IPS-18c (cell line): ENCODE results near the gene ABHD13.

ENCODE experiments used
- H3K4me3 ChIP-seq: 2 replicates; pipeline ENCODE4 v1.7.0; 2013; ENCODE audit warnings: low read depth, mild to moderate bottlenecking, low read length, moderate library complexity; ENCODE audit not compliant: insufficient read depth
- H3K9me3 ChIP-seq: one replicate; pipeline ENCODE4 v1.6.1; 2013; ENCODE audit warnings: mild to moderate bottlenecking, low read length, moderate library complexity; ENCODE audit not compliant: control insufficient read depth, insufficient read depth

The ABHD13 gene

DNA sequence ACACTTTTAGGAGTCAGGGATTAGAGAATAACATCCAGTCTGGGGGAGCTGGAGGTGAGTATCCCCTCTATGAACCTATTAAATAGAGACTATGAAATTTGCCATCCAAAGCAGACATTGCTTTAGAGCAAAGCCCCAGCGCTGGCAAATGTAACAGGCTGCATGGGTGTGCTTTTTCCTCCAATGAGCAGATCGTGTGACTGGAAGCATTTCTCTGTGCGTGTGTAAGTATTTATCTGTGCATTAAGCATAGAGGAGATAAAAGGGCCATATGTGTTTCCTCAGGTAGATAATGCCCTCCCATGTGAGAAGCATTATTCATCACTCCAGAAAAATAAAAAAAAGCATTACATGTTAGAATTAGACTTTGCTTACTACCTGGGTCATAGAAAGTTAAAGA, 52.2 kb downstream of the ABHD13 start:
- no peak overlapping the region for H3K4me3 ChIP-seq
- H3K9me3 ChIP-seq: no peaks in the 10 kb centered on the region

DNA sequence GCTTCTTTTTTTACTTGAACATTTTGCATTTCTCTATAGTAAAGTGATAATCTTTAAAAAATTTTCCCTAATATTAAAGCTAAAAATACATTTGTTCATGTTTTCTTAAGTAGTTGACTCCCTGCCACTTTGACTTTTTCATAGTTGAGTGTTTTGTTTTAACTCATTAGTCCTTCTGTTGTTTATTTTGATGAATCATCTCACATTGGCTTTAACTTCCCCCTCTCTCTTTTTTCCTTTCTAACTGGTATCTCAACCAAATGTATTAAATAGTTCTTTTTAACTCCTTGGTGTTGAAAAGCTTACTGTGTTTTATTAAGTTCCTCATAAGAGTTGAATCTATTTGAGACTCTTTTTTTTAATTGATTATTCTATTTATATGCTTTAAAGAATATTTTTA, 54.1 kb downstream of the ABHD13 start:
- Histone ChIP-seq H3K9me3 (no peaks in the 10 kb centered on the region), H3K4me3 (no peak overlapping the region)

DNA sequence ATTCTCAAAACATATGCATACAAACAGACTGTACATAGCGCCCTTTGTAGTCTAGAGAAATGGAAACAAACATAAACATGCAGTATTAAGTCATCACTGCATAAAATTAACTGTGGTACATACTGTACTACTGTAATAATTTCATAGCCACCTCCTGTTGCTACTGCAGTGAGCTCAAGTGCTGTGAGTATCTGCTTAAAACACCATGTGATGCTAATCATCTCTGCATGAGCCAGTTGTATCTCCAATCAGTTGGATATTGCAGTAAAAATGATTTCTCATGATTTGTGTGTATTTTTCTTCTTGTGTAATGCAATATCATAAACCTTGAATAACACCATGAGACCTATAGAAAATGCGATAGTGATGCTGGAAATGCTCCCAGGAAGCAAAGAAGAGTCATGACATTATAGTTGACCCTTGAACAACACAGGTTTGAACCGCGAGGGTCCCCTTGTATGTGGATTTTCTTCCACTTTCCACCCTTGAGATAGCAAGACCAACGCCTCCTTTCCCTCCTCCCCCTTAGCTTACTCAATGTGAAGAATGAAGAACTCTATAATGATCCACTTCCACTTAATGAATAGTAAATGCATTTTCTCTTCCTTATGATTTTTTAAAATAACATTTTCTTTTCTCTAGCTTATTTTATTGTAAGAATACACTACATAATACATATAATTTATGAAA, 55.4 kb downstream of the ABHD13 start:
- Histone ChIP-seq H3K9me3 (no peaks in the 10 kb centered on the region), H3K4me3 (no peak overlapping the region)

DNA sequence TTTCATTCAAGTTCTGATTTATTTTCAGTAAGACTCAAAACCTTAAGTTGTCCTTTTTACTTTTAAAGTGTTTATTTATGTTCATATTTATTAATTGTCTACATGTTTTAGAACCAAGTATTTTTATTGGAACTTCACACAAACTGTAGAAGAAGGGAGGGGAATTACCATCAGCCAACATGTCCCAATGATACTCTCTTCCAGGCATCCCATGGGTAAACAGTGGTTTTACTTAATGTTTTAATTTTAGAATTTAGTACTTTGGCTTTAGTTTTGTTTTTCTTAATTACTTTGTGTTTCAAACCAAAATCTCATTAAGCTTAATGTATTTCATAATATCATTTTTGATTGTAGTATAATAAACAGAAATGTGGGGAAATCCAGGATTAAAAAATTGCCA, 56.5 kb downstream of the ABHD13 start:
- H3K4me3 ChIP-seq: no peak overlapping the region
- H3K9me3 ChIP-seq: no peaks in the 10 kb centered on the region

DNA sequence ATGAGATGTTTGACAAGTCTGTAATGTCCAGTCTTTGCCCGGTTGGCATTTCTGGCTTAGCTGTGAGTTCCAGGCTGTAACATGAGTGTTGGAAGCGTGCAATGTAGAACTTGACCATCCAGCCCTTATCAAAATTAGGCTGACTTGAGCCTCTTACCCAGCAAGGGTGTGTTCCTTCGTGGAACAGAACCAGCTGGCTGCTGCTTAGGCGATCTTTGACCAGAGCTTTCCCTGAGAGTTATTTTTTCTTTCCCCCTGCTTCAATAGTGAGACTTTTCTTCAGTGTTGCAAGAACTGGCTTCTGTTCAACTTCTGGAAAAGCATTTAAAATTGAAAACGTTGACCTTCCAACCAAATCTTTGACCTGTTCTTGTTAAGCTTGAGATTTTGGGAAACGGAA, 57.9 kb downstream of the ABHD13 start:
- H3K4me3 ChIP-seq: no peak overlapping the region
- no peaks in the 10 kb centered on the region for H3K9me3 ChIP-seq

DNA sequence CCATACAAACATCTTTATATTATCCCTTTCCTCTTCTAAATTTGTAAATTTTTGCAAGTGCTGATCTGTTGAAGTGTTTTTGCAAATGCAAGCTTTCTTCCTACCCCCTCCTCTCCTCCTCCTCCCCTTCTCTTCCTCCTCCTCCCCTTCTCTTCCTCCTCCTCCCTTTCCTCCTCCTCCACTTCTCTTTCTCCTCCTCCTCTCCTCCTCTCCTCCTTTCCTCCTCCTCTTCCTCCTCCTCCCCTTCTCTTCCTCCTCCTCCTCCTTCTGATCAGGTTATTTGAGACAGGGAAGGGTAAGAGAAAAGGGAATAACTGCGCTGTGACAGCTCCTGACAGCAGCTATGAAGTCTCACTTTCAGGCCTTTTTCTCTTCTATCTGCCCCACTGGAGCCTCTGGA, 60.3 kb downstream of the ABHD13 start:
- no peaks in the 10 kb centered on the region for H3K9me3 ChIP-seq
- no peak overlapping the region for H3K4me3 ChIP-seq

DNA sequence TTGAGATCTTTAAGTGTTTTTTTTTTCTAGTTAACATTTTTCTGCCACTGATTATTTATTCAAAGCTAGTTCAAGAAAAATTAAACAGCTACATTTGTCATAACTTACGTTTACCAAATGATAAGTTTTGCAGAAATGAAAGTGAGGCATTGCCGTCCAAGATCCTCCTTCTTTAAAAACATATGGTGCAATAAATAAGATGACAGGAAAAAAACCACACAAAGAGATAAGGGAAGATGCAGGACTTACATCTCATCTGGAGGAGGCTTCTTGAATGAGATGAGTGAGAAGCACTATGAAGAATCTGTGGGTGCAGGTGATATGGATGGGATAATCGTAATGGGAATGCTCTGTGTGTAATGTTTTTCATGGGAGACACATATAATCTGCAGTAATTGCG, 63.7 kb downstream of the ABHD13 start:
- Histone ChIP-seq H3K4me3 (no peak overlapping the region), H3K9me3 (no peaks in the 10 kb centered on the region)

DNA sequence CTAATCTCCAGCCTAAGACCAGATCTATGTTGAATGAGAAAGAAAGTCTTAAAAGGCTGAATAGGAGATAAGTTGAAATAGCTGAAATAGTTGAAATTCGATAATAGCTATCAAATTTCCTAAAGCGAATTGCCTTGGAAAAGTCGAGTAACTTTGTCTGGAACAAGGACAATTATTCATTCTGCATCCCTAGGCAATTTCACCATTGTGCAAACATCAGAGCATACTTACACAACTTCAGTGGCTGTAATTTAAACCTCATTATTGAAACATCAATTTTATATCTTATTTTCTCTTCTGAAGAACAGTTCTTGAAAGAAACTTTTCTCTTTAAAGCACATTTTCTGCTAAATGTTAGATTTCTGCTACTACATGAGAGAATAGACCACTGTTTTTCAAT, 64.9 kb downstream of the ABHD13 start:
- Histone ChIP-seq H3K9me3 (no peaks in the 10 kb centered on the region), H3K4me3 (no peak overlapping the region)
